Chondrocyte (in vitro differentiated cells): Measurements from ENCODE around the gene NMNAT2. TPM values are rescaled to one million over a fixed set of nuclear protein-coding genes. Genes with fewer than 3 reads are reported as not detected.

Experiments used
- DNase-seq: peaks from one replicate; pipeline ENCODE4 v3.0.0; 2021; ENCODE audit warnings: mixed read lengths, low spot score
- H3K27ac Mint-ChIP-seq: one replicate; pipeline ENCODE4 v1.8.0; 2021; ENCODE audit warnings: mild to moderate bottlenecking, moderate library complexity, mixed read lengths; ENCODE audit not compliant: unreplicated experiment
- H3K27me3 Mint-ChIP-seq: 2 replicates; pipeline ENCODE4 v1.8.0; 2021; ENCODE audit warnings: low read depth, mixed read lengths
- H3K36me3 Mint-ChIP-seq: 2 replicates; pipeline ENCODE4 v1.8.0; 2021; ENCODE audit warnings: low read depth, mixed read lengths
- H3K4me1 Mint-ChIP-seq: 2 replicates; pipeline ENCODE4 v1.8.0; 2021; ENCODE audit warnings: low read depth, mild to moderate bottlenecking, mixed read lengths
- H3K4me3 Mint-ChIP-seq: one replicate; pipeline ENCODE4 v1.8.0; 2021; ENCODE audit warnings: mild to moderate bottlenecking, moderate library complexity, mixed read lengths; ENCODE audit not compliant: unreplicated experiment
- H3K9me3 Mint-ChIP-seq: 2 replicates; pipeline ENCODE4 v1.8.0; 2021; ENCODE audit warnings: low read depth, mixed read lengths
- total RNA-seq: library from RNA; stranded (reverse); gene quantifications from 3 replicates; pipeline ENCODE4 v1.2.1, GENCODE V29; 2021
- TF ChIP-seq, protein P1 (sequence below): fragments of 200-600 bp; sonication (generic); IDR thresholded peaks from 2 replicates; pipeline ENCODE4 v1.5.0; 2021; ENCODE audit warnings: antibody characterized with exemption, mild to moderate bottlenecking, moderate library complexity

The NMNAT2 gene
- total RNA-seq, 1 donor from 2014 or later: 5.5 TPM

DNA sequence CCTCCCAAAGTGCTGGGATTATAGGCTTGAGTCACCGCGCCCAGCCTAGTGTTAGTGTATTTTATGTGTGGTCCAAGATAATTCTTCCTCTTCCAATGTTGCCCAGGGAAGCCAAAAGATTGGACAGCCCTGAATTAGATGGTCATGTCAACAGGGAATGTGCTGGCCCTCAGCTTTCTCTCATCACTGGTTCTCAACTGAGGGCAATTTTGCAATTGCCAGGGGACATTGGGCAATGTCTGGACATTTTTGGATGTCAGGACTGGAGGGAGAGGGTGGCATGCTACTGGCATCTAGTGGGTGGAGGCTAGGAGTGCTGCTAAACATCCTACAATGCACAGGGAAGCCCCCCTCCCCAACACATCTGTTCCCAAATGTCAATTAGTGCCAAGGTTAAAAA lies 137.1 kb downstream of the NMNAT2 start:
- Mint-ChIP-seq H3K4me3 (no peak overlapping the region), H3K4me1 (peaks cover 50% of the 10 kb centered on the region), H3K9me3 (no peaks in the 10 kb centered on the region), H3K27me3 (no peaks in the 10 kb centered on the region), H3K27ac (peak overlapping the region; percentile 1), H3K36me3 (no peaks in the 10 kb centered on the region)
- DNase-seq: no peak
- TF ChIP-seq, protein P1, sequence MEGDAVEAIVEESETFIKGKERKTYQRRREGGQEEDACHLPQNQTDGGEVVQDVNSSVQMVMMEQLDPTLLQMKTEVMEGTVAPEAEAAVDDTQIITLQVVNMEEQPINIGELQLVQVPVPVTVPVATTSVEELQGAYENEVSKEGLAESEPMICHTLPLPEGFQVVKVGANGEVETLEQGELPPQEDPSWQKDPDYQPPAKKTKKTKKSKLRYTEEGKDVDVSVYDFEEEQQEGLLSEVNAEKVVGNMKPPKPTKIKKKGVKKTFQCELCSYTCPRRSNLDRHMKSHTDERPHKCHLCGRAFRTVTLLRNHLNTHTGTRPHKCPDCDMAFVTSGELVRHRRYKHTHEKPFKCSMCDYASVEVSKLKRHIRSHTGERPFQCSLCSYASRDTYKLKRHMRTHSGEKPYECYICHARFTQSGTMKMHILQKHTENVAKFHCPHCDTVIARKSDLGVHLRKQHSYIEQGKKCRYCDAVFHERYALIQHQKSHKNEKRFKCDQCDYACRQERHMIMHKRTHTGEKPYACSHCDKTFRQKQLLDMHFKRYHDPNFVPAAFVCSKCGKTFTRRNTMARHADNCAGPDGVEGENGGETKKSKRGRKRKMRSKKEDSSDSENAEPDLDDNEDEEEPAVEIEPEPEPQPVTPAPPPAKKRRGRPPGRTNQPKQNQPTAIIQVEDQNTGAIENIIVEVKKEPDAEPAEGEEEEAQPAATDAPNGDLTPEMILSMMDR: no peak

DNA sequence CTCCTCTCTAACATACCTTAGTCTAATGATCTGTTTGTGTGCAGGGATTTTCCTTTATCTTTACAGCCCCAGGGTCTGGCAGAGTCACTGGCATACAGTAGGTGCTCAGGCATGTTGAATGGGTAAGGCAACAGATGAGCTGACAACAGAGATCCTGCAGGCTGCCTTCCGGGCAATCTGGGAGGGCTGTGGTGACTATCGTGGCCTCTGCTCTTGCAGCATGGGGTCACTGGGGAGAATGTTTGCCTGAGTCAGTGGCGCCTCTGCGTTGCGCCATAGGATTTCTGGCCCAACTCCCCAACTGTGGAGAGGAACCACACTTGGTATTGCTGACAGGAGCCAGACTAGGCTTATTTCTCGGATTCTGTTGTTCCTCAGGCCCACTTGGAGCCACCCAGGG lies 138.3 kb downstream of the NMNAT2 start:
- Mint-ChIP-seq H3K4me1 (peaks cover 50% of the 10 kb centered on the region), H3K27ac (peak overlapping the region; percentile 36), H3K36me3 (no peaks in the 10 kb centered on the region), H3K9me3 (no peaks in the 10 kb centered on the region), H3K27me3 (no peaks in the 10 kb centered on the region), H3K4me3 (no peak overlapping the region)
- TF ChIP-seq, protein P1: no peak
- no peak for DNase-seq

DNA sequence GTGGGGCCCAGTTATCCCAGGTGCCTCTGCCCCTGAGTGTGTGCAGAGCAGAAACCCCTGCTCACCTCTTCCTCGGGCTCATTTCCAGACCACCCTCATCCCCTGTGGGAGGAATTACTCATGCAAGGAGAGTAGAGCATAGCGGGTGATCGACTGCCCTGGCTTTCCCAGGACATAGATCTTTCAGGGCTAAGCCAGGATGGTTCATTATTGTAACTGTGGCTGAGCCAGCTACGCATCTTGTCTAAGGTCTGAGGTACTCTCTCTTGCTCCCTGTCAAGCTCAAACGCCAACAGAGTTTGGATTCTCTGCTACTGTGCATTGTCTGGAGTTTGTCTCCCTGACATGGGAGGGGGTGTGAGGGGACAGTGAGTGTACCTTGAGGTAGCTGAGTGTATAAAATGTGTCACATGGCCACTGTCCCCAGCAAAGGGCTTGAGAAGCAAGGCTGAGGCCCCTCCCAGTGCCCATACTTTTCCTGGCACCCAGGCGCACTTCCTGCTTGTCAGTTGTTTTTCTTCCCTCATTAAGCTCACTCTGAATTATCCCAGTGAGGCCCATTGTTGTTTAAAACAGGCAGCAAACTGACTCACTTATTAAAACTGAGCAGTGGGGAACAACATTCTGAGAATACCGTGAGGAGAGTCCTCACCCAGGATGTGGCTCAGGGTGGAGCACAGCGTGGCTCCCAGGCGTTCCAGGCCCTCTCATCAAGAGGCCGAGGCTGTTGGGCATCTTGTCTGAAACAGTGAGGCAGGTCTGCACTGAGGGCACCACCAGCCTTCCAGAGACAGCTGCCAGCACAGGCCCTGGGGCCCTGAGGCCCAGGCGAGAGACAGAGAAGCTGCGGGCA lies 139.2 kb downstream of the NMNAT2 start:
- Mint-ChIP-seq H3K9me3 (no peaks in the 10 kb centered on the region), H3K36me3 (no peaks in the 10 kb centered on the region), H3K27me3 (no peaks in the 10 kb centered on the region), H3K27ac (peak overlapping the region; percentile 57), H3K4me3 (no peak overlapping the region), H3K4me1 (peaks cover 51% of the 10 kb centered on the region)
- DNase-seq: no peak
- TF ChIP-seq, protein P1: no peak

DNA sequence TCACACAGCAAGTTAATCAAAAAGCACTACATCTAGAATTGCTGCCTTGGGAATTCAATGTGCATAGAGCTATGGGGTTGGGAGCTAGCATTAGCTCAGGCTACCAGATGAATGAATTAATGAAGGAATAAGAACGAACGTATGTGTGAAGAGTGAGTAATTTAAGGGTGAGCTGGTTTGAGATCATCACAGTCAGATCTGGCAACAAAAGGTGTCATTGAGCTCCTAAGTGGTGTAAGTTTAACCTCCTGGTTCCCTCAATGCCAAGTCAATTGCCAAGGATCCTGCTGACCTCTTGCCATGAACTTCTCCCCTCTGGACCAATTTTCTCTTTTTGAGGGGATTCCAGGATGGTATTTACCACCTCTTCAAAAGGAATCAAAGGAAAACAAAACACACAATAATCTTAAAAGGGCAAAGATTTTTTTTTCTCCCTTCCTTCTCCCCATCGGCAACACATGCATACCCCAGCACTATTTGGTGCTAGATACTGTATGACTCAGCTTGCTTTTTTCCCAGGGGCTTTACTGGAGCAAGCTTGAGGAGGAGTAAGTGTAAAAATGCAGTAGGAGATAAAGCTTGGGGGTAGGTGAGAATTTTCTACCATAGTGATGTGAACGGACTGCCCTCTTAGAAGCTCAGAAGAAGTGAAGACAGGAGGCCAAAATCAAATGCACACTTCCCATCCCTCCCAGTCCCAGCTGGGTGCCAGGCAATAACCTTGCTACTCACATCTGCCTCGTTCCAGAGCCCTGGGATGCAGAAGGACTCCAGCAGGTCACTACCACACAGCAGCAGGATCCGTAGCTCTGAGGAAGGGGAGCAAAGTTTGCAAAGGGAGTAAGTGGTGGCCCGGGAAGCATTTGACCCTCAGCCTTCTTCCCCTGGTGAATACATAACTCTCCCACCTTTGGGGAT lies 140.1 kb downstream of the NMNAT2 start:
- no peaks in the 10 kb centered on the region for H3K36me3 Mint-ChIP-seq
- no peaks in the 10 kb centered on the region for H3K27me3 Mint-ChIP-seq
- H3K4me3 Mint-ChIP-seq: no peak overlapping the region
- peak overlapping the region; percentile 57 for H3K27ac Mint-ChIP-seq
- TF ChIP-seq, protein P1: no peak
- H3K4me1 Mint-ChIP-seq: peaks cover 54% of the 10 kb centered on the region
- no peaks in the 10 kb centered on the region for H3K9me3 Mint-ChIP-seq
- DNase-seq: no peak

DNA sequence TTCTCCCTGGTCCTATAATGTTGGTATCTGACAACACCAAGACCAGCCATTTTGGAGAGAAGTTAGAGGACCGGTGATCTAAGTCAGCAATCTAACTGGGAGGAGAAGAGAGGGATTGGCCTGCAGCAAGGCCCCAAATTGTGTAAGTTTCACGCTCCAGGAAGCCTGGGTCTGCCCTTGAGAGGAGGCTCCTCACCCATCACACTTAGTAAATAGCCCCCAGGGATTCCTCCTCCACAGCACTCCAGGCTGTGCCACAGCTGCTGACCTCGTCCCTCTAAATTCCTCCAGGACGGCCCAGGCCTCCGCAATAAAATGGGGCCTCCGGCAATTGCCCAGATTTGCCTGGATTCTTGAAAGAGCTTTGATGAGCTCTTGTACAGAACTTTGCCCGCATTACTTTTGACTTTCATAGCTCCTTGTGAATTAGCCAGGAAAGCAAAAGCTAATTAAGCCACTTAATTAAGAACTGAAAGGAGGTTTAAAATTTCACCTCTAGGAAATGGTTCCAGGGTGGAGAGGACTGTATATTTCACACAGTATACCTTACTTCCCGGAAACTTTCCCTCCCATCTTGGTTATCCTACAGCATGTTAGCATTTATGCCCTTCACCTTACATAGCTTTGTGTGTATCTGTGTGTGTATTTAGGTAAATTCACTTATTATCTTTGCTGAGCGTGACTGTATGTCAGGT lies 141.6 kb downstream of the NMNAT2 start:
- H3K27ac Mint-ChIP-seq: no peak overlapping the region
- no peak for DNase-seq
- H3K4me3 Mint-ChIP-seq: no peak overlapping the region
- no peaks in the 10 kb centered on the region for H3K27me3 Mint-ChIP-seq
- no peaks in the 10 kb centered on the region for H3K36me3 Mint-ChIP-seq
- H3K4me1 Mint-ChIP-seq: peaks cover 58% of the 10 kb centered on the region
- H3K9me3 Mint-ChIP-seq: no peaks in the 10 kb centered on the region
- TF ChIP-seq, protein P1: no peak
